ENCODE measurements around the gene SLX4IP.
"Not testable (repeated sequence)": the region's sequence is repeated elsewhere in the genome, so short reads cannot be mapped to it uniquely, and the experiment has no call there.

DNA sequence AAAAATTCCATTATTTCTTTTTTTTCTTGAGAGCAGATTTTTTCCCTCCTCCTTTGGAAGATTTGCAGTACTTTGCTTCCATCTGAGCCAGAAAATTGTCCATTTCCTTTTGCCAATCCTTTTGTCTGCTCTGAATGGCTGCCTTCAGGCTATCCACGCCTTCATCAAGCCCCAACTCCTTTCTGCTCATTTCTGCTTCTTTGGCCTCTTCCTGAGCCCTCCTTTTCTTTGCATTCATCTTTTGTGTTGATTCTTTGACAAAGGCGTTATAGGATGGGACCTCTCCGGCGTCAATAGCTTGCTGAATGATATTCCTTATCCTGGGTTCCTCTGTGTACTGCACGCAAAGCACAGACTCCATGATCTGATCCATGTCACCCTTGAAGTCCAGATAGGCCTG lies 178.3 kb downstream of the SLX4IP start:
- TF ChIP-seq, protein P1, sequence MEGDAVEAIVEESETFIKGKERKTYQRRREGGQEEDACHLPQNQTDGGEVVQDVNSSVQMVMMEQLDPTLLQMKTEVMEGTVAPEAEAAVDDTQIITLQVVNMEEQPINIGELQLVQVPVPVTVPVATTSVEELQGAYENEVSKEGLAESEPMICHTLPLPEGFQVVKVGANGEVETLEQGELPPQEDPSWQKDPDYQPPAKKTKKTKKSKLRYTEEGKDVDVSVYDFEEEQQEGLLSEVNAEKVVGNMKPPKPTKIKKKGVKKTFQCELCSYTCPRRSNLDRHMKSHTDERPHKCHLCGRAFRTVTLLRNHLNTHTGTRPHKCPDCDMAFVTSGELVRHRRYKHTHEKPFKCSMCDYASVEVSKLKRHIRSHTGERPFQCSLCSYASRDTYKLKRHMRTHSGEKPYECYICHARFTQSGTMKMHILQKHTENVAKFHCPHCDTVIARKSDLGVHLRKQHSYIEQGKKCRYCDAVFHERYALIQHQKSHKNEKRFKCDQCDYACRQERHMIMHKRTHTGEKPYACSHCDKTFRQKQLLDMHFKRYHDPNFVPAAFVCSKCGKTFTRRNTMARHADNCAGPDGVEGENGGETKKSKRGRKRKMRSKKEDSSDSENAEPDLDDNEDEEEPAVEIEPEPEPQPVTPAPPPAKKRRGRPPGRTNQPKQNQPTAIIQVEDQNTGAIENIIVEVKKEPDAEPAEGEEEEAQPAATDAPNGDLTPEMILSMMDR (IDR thresholded peaks at IDR 0.05): not testable (repeated sequence)
- not testable (repeated sequence) for TF ChIP-seq POLR2A, POLR2AphosphoS5 (IDR thresholded peaks at IDR 0.05)
